Hematopoietic multipotent progenitor cell treated with erythropoietin and hydrocortisone succinate and interleukin-3 and kit ligand, for 8 days (in vitro differentiated cells): Measurements from ENCODE around the gene ESR1.
"Not testable (repeated sequence)": the region's sequence is repeated elsewhere in the genome, so short reads cannot be mapped to it uniquely, and the experiment has no call there.

ENCODE experiments used
- DNase-seq: peaks from one replicate; pipeline ENCODE4 v3.0.0-alpha.2; 2015

Gene ESR1

GRCh38 chr6:151993364-151993763 lies 185.9 kb downstream of the ESR1 start:
- DNase-seq, result no peak

GRCh38 chr6:151998784-151999183 lies 191.3 kb downstream of the ESR1 start:
- no peak for DNase-seq

DNA sequence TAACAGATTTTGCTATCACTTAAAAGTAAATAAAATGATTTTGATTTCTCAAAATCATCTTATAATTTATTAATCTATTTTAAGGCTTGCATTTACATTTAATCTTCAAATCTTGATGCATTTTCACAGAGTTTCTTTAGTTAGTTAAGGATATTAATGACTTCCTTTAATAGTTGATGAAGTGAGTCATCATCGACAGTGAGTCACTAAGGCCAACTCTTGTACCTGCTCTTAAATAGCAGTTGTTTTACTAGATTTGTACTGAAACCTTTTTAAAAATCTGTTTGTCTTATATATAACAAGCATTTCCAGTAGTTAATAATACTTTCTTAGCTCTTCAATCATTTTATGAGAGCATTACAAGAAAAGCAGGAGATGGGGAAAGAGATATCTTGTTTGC lies 191.7 kb downstream of the ESR1 start:
- DNase-seq, result no peak

- no peak for DNase-seq
Observed at GRCh38 chr6:152001408-152001807, 193.9 kb downstream of the ESR1 start.

DNA sequence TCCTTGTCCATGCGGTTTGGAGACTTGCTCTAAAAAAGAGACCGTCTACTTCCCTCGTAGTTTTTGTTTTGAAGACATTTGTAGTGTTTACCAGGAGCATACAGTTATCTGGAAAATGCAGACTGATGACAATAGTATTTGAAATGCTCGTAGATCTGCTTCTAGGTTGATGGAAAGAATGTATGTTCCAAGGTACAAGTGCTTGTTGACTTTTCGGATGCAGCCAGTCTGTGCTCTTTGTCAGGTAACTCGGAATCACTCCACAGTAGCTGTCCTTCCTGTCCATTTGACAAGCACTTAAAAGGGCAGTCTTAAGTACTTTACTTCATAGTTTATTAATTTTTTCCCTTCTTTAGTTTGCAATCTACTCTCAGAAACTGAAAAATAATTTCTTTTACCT lies 194.8 kb downstream of the ESR1 start:
- DNase-seq, result no peak

- no peak for DNase-seq
Observed at GRCh38 chr6:152004036-152004566, 196.6 kb downstream of the ESR1 start.

DNA sequence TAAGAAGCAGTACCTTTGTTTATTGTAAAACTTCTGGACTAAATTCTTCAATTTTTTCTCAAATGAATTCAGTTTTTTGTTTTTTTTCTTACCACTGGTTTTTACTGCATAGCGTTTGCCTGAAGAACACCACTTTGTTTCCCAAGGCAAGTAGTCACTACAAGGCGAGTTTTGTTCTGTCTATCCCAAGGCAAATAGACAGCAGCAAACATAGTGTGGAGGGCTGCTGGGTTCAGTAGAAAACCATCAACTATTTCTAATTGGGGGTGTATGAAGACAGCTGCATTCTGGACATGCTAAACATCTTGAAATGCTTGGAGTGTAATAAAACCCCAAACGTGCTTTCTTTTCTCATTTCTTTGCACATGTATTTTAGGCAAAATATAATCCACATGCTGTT lies 197.4 kb downstream of the ESR1 start:
- DNase-seq, result no peak

DNA sequence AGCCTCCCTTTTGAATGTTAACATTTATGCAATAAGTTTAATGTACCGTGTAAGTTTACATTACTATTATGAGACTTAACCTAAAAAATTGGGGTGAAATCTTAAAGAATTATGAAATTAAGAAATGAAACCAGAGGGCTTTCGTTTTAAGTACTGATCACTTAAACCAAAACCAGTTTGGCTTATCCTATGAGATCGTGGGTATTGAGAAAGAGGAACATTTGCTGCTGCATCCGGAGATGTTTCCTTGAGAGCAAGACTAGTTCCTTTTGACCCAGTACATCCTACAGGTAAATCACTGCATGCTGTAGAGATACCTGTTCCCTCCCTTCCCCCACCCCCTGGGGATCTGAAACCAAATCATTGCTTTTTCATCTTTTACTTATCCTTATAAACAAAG lies 201.3 kb downstream of the ESR1 start:
- DNase-seq, result no peak

DNA sequence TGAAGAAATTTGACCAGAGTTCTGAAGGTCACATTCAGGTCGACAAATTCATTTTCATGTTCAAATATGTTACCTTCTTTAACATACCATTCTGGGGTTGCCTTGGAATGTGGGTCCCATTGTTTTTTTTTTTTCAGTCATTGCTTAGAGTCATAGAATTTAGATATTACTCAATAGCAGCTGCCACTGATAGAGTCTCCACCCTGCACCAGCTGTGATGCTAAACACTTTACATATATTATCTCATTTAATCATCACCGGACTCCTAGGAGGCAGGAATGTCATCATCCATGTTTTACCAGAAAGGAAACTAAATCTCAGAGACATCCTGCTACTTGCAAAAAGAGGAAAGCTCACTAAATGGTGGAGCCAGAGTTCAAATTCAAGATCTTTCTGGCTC lies 204.7 kb downstream of the ESR1 start:
- DNase-seq, result no peak

DNA sequence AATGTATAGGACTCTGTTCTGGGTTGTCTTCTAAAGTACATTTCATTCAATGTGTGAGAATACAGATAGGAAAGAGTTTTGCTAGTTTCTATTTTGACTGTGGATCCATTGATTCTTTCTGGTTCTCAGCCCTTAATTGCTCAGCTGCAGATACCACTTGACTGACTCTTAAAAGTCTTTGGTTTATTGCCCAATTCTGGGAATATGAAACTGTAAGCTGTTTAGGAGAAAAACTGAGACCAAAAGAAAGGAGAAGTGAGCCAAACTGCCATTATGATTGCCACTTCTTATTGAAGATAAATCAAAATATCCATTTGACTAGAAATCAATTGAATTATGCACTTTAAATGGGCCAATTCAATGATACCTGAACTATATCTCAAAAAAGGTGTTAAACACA lies 211.4 kb downstream of the ESR1 start:
- DNase-seq, result no peak

- DNase-seq, result no peak
Observed at GRCh38 chr6:152022303-152022702, 214.8 kb downstream of the ESR1 start.

- no peak for DNase-seq
Observed at GRCh38 chr6:152023613-152024012, 216.1 kb downstream of the ESR1 start.

DNA sequence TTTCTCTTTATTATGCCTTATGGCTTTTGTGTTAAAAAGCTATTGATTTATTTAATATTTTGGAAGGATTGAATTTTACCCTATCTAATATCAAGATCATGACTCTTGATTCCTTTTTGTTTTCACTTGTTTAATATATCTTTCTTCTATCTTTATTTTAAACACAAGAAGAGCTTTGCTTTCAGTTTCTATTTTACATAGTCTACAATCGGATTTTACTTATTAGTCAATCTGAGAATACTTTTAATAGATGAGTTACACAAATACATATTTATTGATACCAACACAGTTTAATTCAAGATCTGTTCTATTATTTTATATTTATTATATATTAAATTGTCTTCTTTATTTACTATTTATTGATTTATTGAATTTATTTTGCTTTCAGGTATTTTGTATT lies 218.8 kb downstream of the ESR1 start:
- no peak for DNase-seq

DNA sequence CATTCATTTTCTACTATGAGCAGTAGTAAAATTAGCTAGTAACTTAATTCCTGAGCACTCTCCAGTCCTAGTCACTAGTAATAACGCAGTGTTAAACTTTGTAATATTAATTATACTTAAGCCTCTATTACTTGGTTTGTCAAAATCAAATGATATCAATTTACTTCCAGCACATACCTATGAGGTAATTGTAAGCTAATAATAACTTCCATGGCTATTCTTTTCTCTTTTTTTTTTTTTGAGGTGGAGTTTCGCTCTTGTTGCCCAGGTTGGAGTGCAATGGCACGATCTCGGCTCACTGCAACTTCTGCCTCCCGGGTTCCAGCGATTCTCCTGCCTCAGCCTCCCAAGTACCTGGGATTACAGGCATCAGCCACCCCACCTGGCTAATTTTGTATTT lies 219.3 kb downstream of the ESR1 start:
- DNase-seq, result not testable (repeated sequence)

GRCh38 chr6:152033765-152034164 lies 226.3 kb downstream of the ESR1 start:
- not testable (repeated sequence) for DNase-seq

DNA sequence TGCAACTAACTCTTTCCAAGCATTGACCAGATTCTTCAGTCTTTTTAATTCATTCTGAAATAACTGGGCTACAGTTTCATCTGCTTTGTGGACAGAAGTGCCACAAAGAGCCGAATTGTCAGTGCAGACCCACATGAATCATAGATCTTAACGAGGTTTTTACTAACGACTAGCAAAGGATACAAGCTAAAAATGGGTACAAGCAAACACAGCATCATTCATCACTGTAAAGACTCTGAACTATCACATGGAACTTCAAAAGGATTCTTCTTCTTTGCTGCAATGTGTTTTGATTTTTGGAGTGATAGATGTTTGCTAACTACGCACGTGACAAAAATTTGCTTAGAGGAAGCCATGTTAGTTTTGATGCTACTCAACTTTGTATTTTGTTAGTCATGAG lies 227.1 kb downstream of the ESR1 start:
- DNase-seq, result no peak

- no peak for DNase-seq
Observed at GRCh38 chr6:152046118-152046517, 238.6 kb downstream of the ESR1 start.

GRCh38 chr6:152048921-152049320 lies 241.4 kb downstream of the ESR1 start:
- no peak for DNase-seq

GRCh38 chr6:152049502-152049901 lies 242.0 kb downstream of the ESR1 start:
- no peak for DNase-seq

- DNase-seq, result no peak
Observed at GRCh38 chr6:152050451-152051195, 243.1 kb downstream of the ESR1 start.

DNA sequence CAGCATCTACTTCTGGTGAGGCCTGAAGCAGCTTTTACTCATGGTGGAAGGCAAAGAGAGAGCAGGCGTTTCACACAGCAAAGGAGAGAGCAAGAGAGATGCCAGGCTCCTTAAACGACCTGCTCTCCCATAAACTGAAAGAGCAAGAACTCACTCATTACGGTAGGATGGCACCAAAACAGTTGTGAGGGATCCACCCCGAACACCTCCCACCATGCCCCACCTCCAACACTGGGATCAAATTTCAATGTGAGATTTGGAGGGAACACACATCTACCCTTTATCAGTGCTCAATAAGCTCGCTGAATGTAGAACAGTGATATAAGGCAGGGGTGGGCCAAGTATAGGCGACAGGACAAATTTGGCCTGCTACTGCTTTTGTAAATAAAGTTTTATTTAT lies 244.6 kb downstream of the ESR1 start:
- DNase-seq, result no peak

DNA sequence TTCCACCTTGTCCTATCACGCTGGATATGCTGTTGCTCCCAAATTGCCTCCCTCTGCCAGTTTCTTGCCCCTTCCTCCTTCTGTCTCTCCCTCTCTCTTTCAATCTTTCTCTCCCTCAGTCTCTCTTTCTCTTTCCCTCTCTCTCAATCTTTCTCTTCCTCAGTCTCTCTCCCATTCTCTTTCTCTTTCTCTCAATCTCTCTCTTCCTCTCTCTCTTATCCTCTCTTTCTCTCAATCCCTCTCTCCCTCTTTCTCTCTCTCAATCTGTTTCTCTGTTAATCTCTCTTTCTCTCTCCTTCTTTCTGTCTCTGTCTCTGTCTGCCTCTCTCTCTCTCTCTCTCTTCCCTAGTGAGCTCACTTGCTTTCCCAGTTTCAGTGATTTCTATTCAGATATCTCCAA lies 245.8 kb downstream of the ESR1 start:
- DNase-seq, result no peak

GRCh38 chr6:152054441-152054840 lies 247.0 kb downstream of the ESR1 start:
- no peak for DNase-seq

GRCh38 chr6:152055517-152055916 lies 248.0 kb downstream of the ESR1 start:
- DNase-seq, result no peak

DNA sequence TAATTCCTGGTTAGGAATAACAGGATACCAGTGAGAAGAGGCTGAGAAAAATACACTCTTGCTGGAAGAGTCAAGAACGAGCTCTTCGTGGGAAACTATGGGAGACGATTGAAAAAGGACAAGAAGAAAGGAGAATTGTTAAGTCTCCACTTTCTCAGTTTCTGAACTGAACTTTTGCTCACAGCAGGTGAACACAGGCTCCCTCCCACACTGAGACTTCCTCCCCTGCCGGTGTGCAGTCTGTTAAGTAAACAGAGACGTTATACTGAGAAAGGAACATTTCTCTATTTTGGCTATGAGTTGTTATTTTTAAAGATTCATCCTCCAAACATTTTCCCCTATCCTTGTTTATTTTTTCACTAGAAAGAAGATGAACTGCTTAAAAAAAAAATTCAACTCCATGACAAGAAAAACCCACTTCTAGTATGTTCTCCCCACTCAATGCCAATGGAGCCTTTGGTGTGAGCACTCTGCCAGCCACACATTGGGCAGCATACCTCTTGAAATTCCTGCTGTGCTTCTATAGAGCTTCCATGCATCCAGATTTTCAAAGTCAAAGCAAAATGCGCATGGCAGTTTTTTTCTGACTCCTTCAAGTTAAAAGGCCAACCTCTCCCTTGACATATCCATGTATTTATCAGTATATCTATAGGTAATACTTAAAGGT lies 250.5 kb downstream of the ESR1 start:
- no peak for DNase-seq
